GM21576 (cell line): ENCODE data around the gene KIAA0930.

ENCODE experiments used
- ATAC-seq: cut with Tn5 transposase; IDR thresholded peaks from one replicate; pipeline ENCODE4 v1.9.1; 2021; ENCODE audit warnings: mild to moderate bottlenecking, moderate library complexity; ENCODE audit not compliant: unreplicated experiment

KIAA0930 gene

GRCh38 chr22:45185718-45186514 lies 54.8 kb downstream of the KIAA0930 start:
- no peak for ATAC-seq

GRCh38 chr22:45183974-45184373 lies 56.7 kb downstream of the KIAA0930 start:
- ATAC-seq: no peak

- no peak for ATAC-seq
Observed at GRCh38 chr22:45181766-45182165, 58.9 kb downstream of the KIAA0930 start.

GRCh38 chr22:45181240-45181639 lies 59.5 kb downstream of the KIAA0930 start:
- no peak for ATAC-seq

GRCh38 chr22:45180146-45180679 lies 60.5 kb downstream of the KIAA0930 start:
- ATAC-seq: no peak

GRCh38 chr22:45179276-45180049 lies 61.2 kb downstream of the KIAA0930 start:
- ATAC-seq: no peak

- no peak for ATAC-seq
Observed at GRCh38 chr22:45172881-45173585, 67.7 kb downstream of the KIAA0930 start.

- ATAC-seq: no peak
Observed at GRCh38 chr22:45171830-45172229, 68.9 kb downstream of the KIAA0930 start.

- ATAC-seq: no peak
Observed at GRCh38 chr22:45169591-45170466, 70.9 kb downstream of the KIAA0930 start.

- ATAC-seq: no peak
Observed at GRCh38 chr22:45166932-45167331, 73.8 kb downstream of the KIAA0930 start.

- peak; percentile 27 for ATAC-seq
Observed at GRCh38 chr22:45164270-45165088, 76.2 kb downstream of the KIAA0930 start.

- ATAC-seq: peak; percentile 77
Observed at GRCh38 chr22:45163451-45164269, 77.0 kb downstream of the KIAA0930 start, which contains the start of gene NUP50. TSS of gene NUP50 (plus strand) at chr22:45163925. CDS start at chr22:45168178, 4,253 bp downstream.

GRCh38 chr22:45163099-45163450 lies 77.6 kb downstream of the KIAA0930 start:
- ATAC-seq: no peak

- ATAC-seq: no peak
Observed at GRCh38 chr22:45162531-45162930, 78.2 kb downstream of the KIAA0930 start.

GRCh38 chr22:45159652-45160462 lies 80.8 kb downstream of the KIAA0930 start:
- ATAC-seq: no peak

GRCh38 chr22:45157907-45158306 lies 82.8 kb downstream of the KIAA0930 start:
- ATAC-seq: no peak

GRCh38 chr22:45155050-45155840 lies 85.4 kb downstream of the KIAA0930 start:
- no peak for ATAC-seq
